SHP77 (cell line): ENCODE measurements around the gene PLEKHA4.
"Not testable (repeated sequence)": the region's sequence is repeated elsewhere in the genome, so short reads cannot be mapped to it uniquely, and the experiment has no call there.

Source experiments
- DNase-seq, 2 experiments: peaks; one replicate each; lab custom pipeline; 2025; lab: John Stamatoyannopoulos, UW

The PLEKHA4 gene

GRCh38 chr19:48796298-48797083, 71.9 kb downstream of the PLEKHA4 start:
- no peak for DNase-seq

- no peak for DNase-seq
These were observed 72.7 kb downstream of the PLEKHA4 start for GRCh38 chr19:48795685-48796070.

GRCh38 chr19:48795055-48795684, 73.2 kb downstream of the PLEKHA4 start:
- DNase-seq: peak; percentile 86 to 91

GRCh38 chr19:48794291-48794690, 74.1 kb downstream of the PLEKHA4 start:
- no peak for DNase-seq

- no peak for DNase-seq
These were observed 75.1 kb downstream of the PLEKHA4 start for GRCh38 chr19:48793271-48793670.

GRCh38 chr19:48787331-48787730, 81.1 kb downstream of the PLEKHA4 start:
- not testable (repeated sequence) for DNase-seq
